ENCODE measurements around the gene ANKFY1. TPM values are rescaled to one million over a fixed set of nuclear protein-coding genes. Genes with fewer than 3 reads are reported as not detected.

The ANKFY1 gene
- total RNA-seq, 2 experiments from 2014 or later = 39.8 to 40.7 TPM

DNA sequence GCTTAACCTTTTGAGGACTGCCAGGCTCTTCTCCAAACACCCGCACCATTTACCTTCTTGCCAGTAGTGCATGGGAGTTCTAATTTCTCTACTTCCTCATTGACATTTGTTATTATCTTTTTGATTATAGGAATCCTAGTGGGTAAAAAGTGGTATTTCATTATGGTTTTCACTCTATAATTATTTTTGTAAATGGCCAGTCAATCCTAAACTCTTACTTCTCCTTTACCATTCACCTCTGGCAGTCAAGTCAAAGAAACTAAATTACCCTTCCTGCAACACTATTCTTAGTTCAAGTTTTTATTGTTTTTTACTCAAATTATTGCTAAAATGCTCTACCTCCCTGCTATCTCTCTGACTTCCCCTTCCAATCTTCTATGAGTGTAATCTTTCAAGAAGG is 29.8 kb upstream of the ANKFY1 start:
- ATAC-seq (no peak), DNase-seq (no peak)
- Mint-ChIP-seq H3K9me3 (ENCODE audit: low read depth) (no peaks in the 10 kb centered on the region), H3K4me1 (peaks cover 7% of the 10 kb centered on the region), H3K27me3 (no peaks in the 10 kb centered on the region), H3K4me3 (no peak overlapping the region), H3K36me3 (ENCODE audit: low read depth) (peaks cover 12% of the 10 kb centered on the region), H3K27ac (no peak overlapping the region)
- intact Hi-C loops (cut with DNase I, micrococcal nuclease) = no loop called here
- ChIA-PET POLR2A (interaction anchor here (0.6 kb wide), 1 partner anchor 456 kb away, joined by 4 read pairs; no protein-coding TSS in a partner anchor), CTCF (interaction anchor here (1.5 kb wide), 1 partner anchor 78 kb away, joined by 4 read pairs; no protein-coding TSS in a partner anchor)

DNA sequence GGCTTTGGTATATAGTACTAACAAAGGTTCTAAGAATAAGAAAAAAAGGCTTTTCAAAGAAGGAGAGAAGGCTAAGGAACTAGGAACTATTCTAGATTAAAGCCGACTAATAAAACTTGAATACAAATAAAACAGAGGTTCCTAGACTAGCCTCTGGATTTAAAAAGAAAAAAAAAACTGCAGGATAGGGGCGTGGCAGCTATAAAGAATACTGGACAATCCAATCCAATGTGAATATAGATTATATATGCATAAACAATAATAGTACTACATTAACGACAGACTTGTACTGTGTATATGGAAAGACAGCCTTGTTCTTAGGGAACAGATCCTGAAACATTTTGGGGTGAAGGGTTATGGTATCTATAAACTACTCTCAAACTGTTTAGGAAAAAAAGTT is 23.9 kb upstream of the ANKFY1 start:
- ChIA-PET POLR2A (no interaction called here), CTCF (interaction anchor here (1.0 kb wide), 1 partner anchor 37 kb away, joined by 3 read pairs; no protein-coding TSS in a partner anchor)
- intact Hi-C loops (cut with DNase I, micrococcal nuclease) = no loop called here

DNA sequence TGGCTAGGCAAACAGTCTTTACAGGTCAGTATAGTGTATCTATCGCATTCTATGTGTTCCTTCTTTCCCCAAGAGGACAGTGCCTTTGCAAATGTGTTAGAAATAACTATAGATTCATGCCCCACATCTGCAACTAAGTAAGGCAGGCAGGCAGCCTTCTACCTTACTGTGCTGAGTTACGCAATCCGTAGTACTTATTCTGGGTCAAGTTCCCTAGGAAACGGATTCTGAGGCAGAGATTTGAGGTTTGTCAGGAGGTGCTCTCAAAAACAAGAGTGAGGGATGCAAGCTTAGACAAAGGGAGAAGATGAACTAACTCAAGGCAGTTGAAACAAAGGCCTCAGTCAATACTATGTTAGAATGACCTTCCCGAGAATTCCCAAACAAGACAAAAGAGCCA is 12.7 kb upstream of the ANKFY1 start:
- Mint-ChIP-seq H3K4me1 (no peaks in the 10 kb centered on the region), H3K4me3 (no peak overlapping the region), H3K36me3 (ENCODE audit: low read depth) (peaks cover 14% of the 10 kb centered on the region), H3K27ac (no peak overlapping the region), H3K9me3 (ENCODE audit: low read depth) (no peaks in the 10 kb centered on the region), H3K27me3 (no peaks in the 10 kb centered on the region)
- ChIA-PET CTCF (interaction anchor here (1.4 kb wide), 1 partner anchor 28 kb away, joined by 4 read pairs; no protein-coding TSS in a partner anchor), POLR2A (no interaction called here)
- intact Hi-C loops (cut with DNase I, micrococcal nuclease) = no loop called here
- DNase-seq (no peak), ATAC-seq (no peak)

More for the DNA sequence above, 23.9 kb upstream of the ANKFY1 start:
- Mint-ChIP-seq H3K4me1 (no peaks in the 10 kb centered on the region), H3K27me3 (no peaks in the 10 kb centered on the region), H3K27ac (no peak overlapping the region), H3K36me3 (ENCODE audit: low read depth) (peaks cover 13% of the 10 kb centered on the region), H3K4me3 (no peak overlapping the region), H3K9me3 (ENCODE audit: low read depth) (no peaks in the 10 kb centered on the region)
- DNase-seq (no peak), ATAC-seq (no peak)

DNA sequence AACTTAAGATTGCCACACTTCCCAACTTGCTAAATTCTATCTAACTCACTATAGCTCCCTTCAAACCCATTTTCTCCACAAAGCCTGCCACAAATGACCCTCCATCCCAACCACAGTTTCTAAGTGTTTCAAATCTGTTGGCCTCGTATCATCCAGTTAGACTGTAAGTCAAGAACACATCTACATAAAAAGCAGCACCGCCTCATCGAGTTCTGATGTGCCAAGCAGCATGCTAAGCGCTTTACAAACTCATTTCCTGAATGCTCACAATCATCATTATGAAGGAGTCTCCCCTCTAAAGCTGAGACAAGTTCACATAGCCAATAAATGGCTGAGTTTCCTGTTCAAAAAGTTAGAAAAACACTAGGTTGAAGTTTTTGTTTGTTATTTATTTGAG is 9.2 kb upstream of the ANKFY1 start:
- peaks cover 5% of the 10 kb centered on the region for H3K36me3 Mint-ChIP-seq (ENCODE audit: low read depth)
- ATAC-seq = no peak
- no peak for DNase-seq
- CTCF ChIA-PET = interaction anchor here (1.0 to 1.4 kb wide), 2 partner anchors 23 to 42 kb away, joined by 3 to 4 read pairs; no protein-coding TSS in a partner anchor
- intact Hi-C loops (cut with DNase I, micrococcal nuclease) = no loop called here
- H3K4me3 Mint-ChIP-seq = no peak overlapping the region
- H3K27ac Mint-ChIP-seq = peak overlapping the region; percentile 28
- POLR2A ChIA-PET = no interaction called here
- no peaks in the 10 kb centered on the region for H3K27me3 Mint-ChIP-seq
- H3K4me1 Mint-ChIP-seq = no peaks in the 10 kb centered on the region
- H3K9me3 Mint-ChIP-seq (ENCODE audit: low read depth) = no peaks in the 10 kb centered on the region

DNA sequence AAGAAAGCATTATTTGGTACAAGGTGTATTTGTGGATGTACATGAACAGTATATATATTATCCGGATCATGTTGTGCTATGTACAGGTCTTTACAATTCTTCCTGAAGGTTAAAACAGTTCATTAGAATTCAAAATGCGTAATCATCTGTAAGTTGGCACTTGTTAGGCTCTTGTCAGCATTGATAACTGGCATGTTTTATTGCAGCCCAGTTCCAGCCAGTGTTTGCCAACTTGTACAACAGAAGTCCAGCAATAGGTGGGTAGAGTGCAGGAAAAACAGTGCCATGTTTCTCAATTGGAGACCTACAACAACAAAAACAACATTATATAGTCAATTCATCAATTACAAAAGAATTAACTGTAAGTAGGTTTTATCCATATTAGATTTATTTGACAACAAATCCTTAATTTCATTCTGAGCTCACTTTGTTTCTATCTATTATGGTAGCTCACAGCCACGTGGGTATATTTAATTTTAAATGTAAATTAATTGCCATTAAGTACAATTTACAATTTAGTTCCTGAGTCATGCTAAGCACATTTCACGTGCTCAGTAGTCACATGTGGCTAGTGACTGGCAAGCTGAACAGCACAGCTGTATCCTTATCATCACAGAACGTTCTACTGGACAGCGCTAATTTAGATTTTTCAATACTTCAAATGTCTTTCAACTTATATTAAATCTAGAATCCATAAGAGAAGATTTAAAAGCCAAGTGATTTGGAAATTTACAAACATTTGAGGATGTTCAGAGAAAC is 8.6 kb upstream of the ANKFY1 start:
- ChIA-PET CTCF (interaction anchor here (1.0 to 1.4 kb wide), 2 partner anchors 22 to 42 kb away, joined by 3 to 4 read pairs; no protein-coding TSS in a partner anchor), POLR2A (no interaction called here)
- Mint-ChIP-seq H3K36me3 (ENCODE audit: low read depth) (peaks cover 5% of the 10 kb centered on the region), H3K4me3 (no peak overlapping the region), H3K4me1 (no peaks in the 10 kb centered on the region), H3K27ac (peak overlapping the region; percentile 28), H3K9me3 (ENCODE audit: low read depth) (no peaks in the 10 kb centered on the region), H3K27me3 (no peaks in the 10 kb centered on the region)
- DNase-seq = no peak
- intact Hi-C loops (cut with DNase I, micrococcal nuclease) = no loop called here
- ATAC-seq = no peak

DNA sequence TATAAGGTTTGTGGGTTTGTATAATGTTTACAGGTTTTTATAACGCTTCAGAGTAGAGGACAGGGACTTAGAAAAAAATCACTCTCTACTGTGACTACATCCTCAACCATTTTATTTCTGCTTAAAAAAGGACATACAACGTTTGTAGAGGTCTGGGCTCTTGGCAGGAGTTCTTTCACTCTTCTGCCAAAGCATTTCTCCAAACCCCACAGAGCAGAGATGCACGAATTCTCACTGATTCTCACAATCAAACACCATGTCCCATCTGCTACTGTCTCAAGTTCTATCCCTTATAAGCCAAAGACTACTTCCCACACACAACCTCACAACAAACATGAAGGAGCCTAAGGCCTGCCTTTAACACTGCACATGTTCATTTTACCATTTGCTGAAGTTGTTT is 7.0 kb upstream of the ANKFY1 start:
- POLR2A ChIA-PET = no interaction called here
- intact Hi-C loops (cut with DNase I, micrococcal nuclease) = no loop called here
- CTCF ChIA-PET = no interaction called here
- ATAC-seq (no peak), DNase-seq (no peak)
- Mint-ChIP-seq H3K36me3 (ENCODE audit: low read depth) (peaks cover 4% of the 10 kb centered on the region), H3K27ac (no peak overlapping the region), H3K9me3 (ENCODE audit: low read depth) (no peaks in the 10 kb centered on the region), H3K4me3 (no peak overlapping the region), H3K27me3 (no peaks in the 10 kb centered on the region), H3K4me1 (no peaks in the 10 kb centered on the region)

DNA sequence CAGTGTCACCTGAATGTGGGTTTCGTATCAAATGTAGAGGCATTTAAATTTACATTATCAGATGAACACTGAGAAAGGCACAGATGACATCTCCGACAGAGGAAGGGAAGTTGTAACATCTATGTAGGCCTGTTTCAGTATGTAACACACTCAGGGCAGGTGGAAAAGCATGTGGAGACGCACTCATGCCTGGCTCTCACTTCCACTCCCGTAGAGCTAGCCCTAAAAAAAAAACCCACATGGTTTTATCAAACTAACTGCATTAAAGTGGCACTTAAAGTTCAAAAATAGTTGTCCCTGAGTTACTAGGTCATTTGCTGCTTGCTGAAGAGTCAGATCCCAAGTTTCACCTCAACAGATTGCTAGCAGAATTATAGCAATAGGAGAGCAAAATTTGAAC is 6.1 kb upstream of the ANKFY1 start:
- no peaks in the 10 kb centered on the region for H3K9me3 Mint-ChIP-seq (ENCODE audit: low read depth)
- peaks cover 3% of the 10 kb centered on the region for H3K4me1 Mint-ChIP-seq
- ATAC-seq = no peak
- no peak overlapping the region for H3K4me3 Mint-ChIP-seq
- ChIA-PET POLR2A (no interaction called here), CTCF (no interaction called here)
- no peaks in the 10 kb centered on the region for H3K27me3 Mint-ChIP-seq
- peaks cover 3% of the 10 kb centered on the region for H3K36me3 Mint-ChIP-seq (ENCODE audit: low read depth)
- intact Hi-C loops (cut with DNase I, micrococcal nuclease) = no loop called here
- no peak for DNase-seq
- no peak overlapping the region for H3K27ac Mint-ChIP-seq

DNA sequence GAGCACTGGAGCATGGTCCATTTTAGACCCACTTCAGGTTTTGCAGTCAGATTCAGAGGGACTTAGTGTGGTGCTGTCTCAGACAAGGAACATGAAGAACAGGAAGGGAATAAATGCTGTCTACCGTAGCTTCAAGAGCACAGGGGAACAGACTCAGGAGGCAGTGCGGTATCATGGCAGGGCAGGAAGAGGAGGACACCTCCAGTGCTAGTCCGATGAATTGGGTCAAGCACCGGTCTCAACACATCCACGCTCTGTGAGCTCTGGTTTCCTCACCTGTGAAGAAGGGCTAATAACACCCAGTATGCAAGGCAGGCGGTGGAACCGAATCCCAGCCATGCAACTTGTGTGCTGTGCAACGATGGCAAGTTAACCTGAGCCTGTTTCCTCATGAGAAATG is 3.6 kb upstream of the ANKFY1 start:
- H3K36me3 Mint-ChIP-seq (ENCODE audit: low read depth) = peaks cover 5% of the 10 kb centered on the region
- POLR2A ChIA-PET = interaction anchor here (0.6 kb wide), 1 partner anchor 395 kb away, joined by 3 read pairs; no protein-coding TSS in a partner anchor

DNA sequence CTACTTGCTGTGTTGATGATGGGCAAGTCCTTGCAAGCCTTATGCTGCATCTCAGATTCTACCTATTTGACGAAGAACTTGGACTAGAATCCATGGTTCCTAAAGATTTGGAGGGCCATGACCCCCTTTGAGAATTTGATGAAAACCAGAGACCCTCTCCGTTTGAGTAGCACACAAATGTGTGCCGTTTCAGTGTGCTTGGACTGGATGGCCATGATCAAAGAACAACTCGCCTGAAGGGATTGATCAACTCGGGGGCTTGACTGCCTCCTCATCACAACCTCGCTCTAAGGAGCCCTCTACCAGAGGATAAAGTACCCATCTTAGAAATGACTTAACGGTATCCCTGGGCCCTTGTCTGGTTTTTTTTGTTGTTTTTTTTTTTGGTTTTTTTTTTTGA is 2.8 kb upstream of the ANKFY1 start:
- POLR2A ChIA-PET = no interaction called here
- ATAC-seq (no peak), DNase-seq (no peak)
- Mint-ChIP-seq H3K4me3 (no peak overlapping the region), H3K27ac (no peak overlapping the region), H3K9me3 (ENCODE audit: low read depth) (no peaks in the 10 kb centered on the region), H3K4me1 (peaks cover 28% of the 10 kb centered on the region), H3K36me3 (ENCODE audit: low read depth) (peaks cover 5% of the 10 kb centered on the region), H3K27me3 (no peaks in the 10 kb centered on the region)
- intact Hi-C loops (cut with DNase I, micrococcal nuclease) = no loop called here
- CTCF ChIA-PET = no interaction called here

More for the DNA sequence above, 3.6 kb upstream of the ANKFY1 start:
- no peak for DNase-seq
- H3K4me3 Mint-ChIP-seq = no peak overlapping the region
- H3K27ac Mint-ChIP-seq = no peak overlapping the region
- ATAC-seq = no peak
- no peaks in the 10 kb centered on the region for H3K27me3 Mint-ChIP-seq
- intact Hi-C loops (cut with DNase I, micrococcal nuclease) = no loop called here
- H3K9me3 Mint-ChIP-seq (ENCODE audit: low read depth) = no peaks in the 10 kb centered on the region
- H3K4me1 Mint-ChIP-seq = peaks cover 20% of the 10 kb centered on the region
- CTCF ChIA-PET = interaction anchor here (1.5 to 1.9 kb wide), 2 partner anchors 17 to 70 kb away, joined by 4 to 6 read pairs; no protein-coding TSS in a partner anchor

DNA sequence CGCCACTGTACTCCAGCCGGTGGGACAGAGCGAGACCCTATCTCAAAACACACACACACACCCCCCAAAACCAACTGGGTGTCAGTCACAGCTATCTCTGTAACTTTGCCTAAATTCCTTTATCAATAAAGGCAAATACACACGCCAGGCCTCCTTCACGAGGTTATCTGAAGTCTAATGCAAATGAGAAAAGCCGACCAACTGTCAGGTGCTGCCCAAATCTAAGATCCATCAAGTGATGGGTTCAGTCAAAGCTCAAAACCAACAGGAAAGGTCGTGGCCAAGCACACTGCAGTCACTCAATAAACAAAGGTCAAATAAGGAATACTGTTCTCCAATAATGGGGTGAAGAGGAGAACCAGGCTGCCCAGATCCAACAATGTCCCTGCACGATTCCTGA is 1.1 kb downstream of the ANKFY1 start:
- ATAC-seq (no peak), DNase-seq (no peak)
- peaks cover 39% of the 10 kb centered on the region for H3K4me1 Mint-ChIP-seq
- H3K27me3 Mint-ChIP-seq = no peaks in the 10 kb centered on the region
- ChIA-PET POLR2A (no interaction called here), CTCF (interaction anchor here (0.7 to 6.1 kb wide), 3 partner anchors 12 to 99 kb away, joined by 3 to 40 read pairs (median 3); no protein-coding TSS in a partner anchor)
- peaks cover 6% of the 10 kb centered on the region for H3K9me3 Mint-ChIP-seq (ENCODE audit: low read depth)
- H3K4me3 Mint-ChIP-seq = peak overlapping the region; percentile 97
- intact Hi-C loops (cut with DNase I, micrococcal nuclease) = loop anchor here (1.0 to 5.0 kb wide), 10 partner anchors 47 to 930 kb away; partner anchors contain the start of genes CYB5D2 (in 2 of the 2), UBE2G1 (in 2 of the 2), ZZEF1 (in 2 of the 2) and CAMKK1 (in 1 of the 2)
- H3K27ac Mint-ChIP-seq = peak overlapping the region; percentile 84
- H3K36me3 Mint-ChIP-seq (ENCODE audit: low read depth) = peaks cover 27% of the 10 kb centered on the region

DNA sequence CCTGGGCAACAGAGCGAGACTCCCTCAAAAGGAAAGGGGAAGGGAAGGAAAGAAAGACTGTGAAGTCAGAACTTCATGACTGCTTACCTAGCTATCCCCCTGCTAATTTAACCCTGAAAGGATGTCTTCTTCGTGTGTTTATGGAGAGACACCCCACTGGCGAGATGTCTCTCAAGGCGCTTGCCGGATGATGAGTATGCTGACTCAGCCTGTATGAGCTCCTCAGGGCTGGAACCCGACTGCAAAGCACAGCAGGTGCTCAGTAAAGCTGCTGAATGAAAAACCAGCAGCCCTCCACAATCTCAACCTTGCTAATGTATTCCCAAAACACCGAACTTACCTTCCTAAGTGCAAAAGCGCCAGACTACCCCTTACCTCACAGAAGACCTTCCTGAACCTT is 2.3 kb downstream of the ANKFY1 start:
- Mint-ChIP-seq H3K9me3 (ENCODE audit: low read depth) (peaks cover 6% of the 10 kb centered on the region), H3K27me3 (no peaks in the 10 kb centered on the region), H3K36me3 (ENCODE audit: low read depth) (peaks cover 37% of the 10 kb centered on the region), H3K27ac (no peak overlapping the region), H3K4me1 (peaks cover 52% of the 10 kb centered on the region), H3K4me3 (no peak overlapping the region)
- ChIA-PET CTCF (interaction anchor here (1.3 to 6.1 kb wide), 2 partner anchors 11 to 529 kb away, joined by 3 to 40 read pairs; no protein-coding TSS in a partner anchor), POLR2A (no interaction called here)
- no peak for ATAC-seq
- intact Hi-C loops (cut with DNase I, micrococcal nuclease) = loop anchor here (5.0 kb wide), 7 partner anchors 106 to 931 kb away; partner anchors contain the start of genes CAMKK1 (in 1 of the 2), CYB5D2 (in 1 of the 2), MYBBP1A (in 1 of the 2) and RNF167 (in 1 of the 2)
- no peak for DNase-seq

DNA sequence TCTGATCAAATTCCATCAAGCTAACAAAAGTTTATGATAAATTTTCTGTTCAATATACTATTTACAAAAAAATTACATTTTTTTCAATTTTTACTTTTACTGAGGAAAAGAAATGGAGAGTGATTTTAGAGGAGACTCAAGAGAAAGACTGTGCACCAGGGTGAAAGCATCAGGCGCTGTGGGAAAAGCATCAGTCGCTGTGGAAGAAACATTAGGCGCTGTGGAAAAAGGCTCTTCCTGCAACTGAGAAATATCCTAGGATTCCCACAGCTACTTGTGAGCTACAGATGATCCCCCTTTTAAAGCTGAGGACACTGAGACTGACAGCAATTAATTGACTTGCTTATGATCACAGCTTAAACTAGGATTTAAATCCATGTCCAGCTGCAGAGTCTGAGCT is 4.9 kb downstream of the ANKFY1 start:
- ChIA-PET CTCF (interaction anchor here (0.6 to 6.1 kb wide), 3 partner anchors 8 to 92 kb away, joined by 6 to 40 read pairs (median 7); no protein-coding TSS in a partner anchor), POLR2A (no interaction called here)
- ATAC-seq (no peak), DNase-seq (no peak)
- H3K9me3 Mint-ChIP-seq (ENCODE audit: low read depth) = peaks cover 6% of the 10 kb centered on the region
- intact Hi-C loops (cut with DNase I, micrococcal nuclease) = no loop called here
- H3K27ac Mint-ChIP-seq = no peak overlapping the region
- H3K27me3 Mint-ChIP-seq = no peaks in the 10 kb centered on the region
- H3K4me3 Mint-ChIP-seq = no peak overlapping the region
- H3K4me1 Mint-ChIP-seq = peaks cover 47% of the 10 kb centered on the region
- H3K36me3 Mint-ChIP-seq (ENCODE audit: low read depth) = peaks cover 39% of the 10 kb centered on the region

All from activated CD4-positive, alpha-beta T cell treated with anti-CD3 and anti-CD28 coated beads for 36 hours (primary cell).